ENCODE data around the gene CAMK4. TPM values are rescaled to one million over a fixed set of nuclear protein-coding genes. Genes with fewer than 3 reads are reported as not detected.
"Not testable (repeated sequence)": the region's sequence is repeated elsewhere in the genome, so short reads cannot be mapped to it uniquely, and the experiment has no call there.

CAMK4 gene
- total RNA-seq, 1 donor from 2014 or later: 5.0 TPM

DNA sequence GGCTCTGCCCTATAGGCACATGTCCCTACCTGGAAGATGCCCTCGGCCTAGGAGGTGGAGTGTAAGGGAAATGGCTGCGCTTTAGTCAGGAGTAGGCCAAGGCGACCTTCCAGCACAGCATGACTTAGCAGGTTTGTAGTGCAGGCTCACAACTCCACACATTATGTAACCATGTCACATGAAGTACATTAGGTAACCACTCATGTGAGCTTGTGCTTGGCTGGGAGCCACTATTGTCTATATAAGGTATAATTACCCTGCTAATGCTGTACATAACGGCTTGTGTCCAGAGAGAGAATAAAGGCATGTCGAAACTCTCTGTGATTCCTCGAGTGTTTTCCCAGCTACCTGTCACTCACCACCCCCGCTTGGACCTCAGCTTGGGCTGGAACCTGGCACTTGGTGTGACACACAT is 74.9 kb downstream of the CAMK4 start:
- Histone ChIP-seq H2AFZ (replicated peaks) (no peak overlapping the region), H3K4me2 (no peak overlapping the region), H3K36me3 (no peaks in the 10 kb centered on the region), H3K27ac (no peak overlapping the region), H4K20me1 (ENCODE audit: low read depth) (no peaks in the 10 kb centered on the region), H3K4me3 (no peak overlapping the region), H3K4me1 (peaks cover 3% of the 10 kb centered on the region), H3K9me3 (ENCODE audit: low read depth) (no peaks in the 10 kb centered on the region), H3K79me2 (ENCODE audit: low read depth) (no peaks in the 10 kb centered on the region), H3K27me3 (no peaks in the 10 kb centered on the region), H3K9ac (no peak overlapping the region), H3F3A (ENCODE audit: low read depth) (peaks cover 5% of the 10 kb centered on the region)
- no peak for DNase-seq (ENCODE audit: low spot score)
- no peaks in the 10 kb centered on the region for H3K4me1 Mint-ChIP-seq
- H3K27ac Mint-ChIP-seq: no peak overlapping the region
- no peak overlapping the region for H3K4me3 Mint-ChIP-seq
- H3K9me3 Mint-ChIP-seq: peaks cover 16% of the 10 kb centered on the region
- H3K27me3 Mint-ChIP-seq (ENCODE audit: insufficient read depth, low read depth): no peaks in the 10 kb centered on the region
- TF ChIP-seq EZH2phosphoT487 (IDR thresholded peaks at IDR 0.05) (no peak), EZH2 (IDR thresholded peaks at IDR 0.05) (no peak)
- TF ChIP-seq, protein P1, sequence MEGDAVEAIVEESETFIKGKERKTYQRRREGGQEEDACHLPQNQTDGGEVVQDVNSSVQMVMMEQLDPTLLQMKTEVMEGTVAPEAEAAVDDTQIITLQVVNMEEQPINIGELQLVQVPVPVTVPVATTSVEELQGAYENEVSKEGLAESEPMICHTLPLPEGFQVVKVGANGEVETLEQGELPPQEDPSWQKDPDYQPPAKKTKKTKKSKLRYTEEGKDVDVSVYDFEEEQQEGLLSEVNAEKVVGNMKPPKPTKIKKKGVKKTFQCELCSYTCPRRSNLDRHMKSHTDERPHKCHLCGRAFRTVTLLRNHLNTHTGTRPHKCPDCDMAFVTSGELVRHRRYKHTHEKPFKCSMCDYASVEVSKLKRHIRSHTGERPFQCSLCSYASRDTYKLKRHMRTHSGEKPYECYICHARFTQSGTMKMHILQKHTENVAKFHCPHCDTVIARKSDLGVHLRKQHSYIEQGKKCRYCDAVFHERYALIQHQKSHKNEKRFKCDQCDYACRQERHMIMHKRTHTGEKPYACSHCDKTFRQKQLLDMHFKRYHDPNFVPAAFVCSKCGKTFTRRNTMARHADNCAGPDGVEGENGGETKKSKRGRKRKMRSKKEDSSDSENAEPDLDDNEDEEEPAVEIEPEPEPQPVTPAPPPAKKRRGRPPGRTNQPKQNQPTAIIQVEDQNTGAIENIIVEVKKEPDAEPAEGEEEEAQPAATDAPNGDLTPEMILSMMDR (IDR thresholded peaks at IDR 0.05): no peak
- H3K36me3 Mint-ChIP-seq: peaks cover 7% of the 10 kb centered on the region

DNA sequence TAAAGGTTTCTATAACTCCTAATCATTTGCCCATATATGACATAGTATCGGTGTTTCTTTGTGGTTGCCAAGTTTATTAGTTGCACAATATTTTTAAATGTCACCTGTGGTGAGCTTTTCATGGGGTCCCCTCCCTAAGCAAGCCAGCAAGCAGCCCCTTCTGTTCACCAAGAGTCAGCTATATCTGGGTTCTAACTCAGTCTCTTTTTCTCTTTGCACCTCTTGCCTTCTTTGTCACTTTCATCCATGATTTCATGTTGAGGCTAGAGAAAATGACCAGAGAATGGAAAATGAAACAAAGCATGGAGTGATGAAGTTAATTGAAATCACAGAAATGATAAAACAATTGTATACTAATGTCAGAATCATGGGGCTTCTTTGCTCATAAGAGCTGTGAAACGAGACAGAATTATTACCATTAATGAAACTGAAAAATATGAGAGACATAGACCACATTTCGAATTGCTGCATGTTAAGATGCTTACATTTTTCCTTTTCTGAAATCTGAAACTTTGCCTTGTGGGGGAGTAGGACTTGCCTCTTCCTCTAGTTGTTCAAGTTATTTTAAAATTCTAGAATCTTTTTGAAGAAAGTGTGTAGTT is 75.7 kb downstream of the CAMK4 start:
- Mint-ChIP-seq H3K4me1 (no peaks in the 10 kb centered on the region), H3K4me3 (no peak overlapping the region), H3K36me3 (peaks cover 7% of the 10 kb centered on the region), H3K27me3 (ENCODE audit: insufficient read depth, low read depth) (no peaks in the 10 kb centered on the region), H3K9me3 (peaks cover 16% of the 10 kb centered on the region), H3K27ac (no peak overlapping the region)
- H3K4me1 ChIP-seq: peaks cover 3% of the 10 kb centered on the region
- H3K36me3 ChIP-seq: no peaks in the 10 kb centered on the region
- no peak for DNase-seq (ENCODE audit: low spot score)
- no peak overlapping the region for H3K9ac ChIP-seq
- no peak overlapping the region for H3K4me2 ChIP-seq
- H2AFZ ChIP-seq (replicated peaks): no peak overlapping the region
- no peak overlapping the region for H3K27ac ChIP-seq
- H3K9me3 ChIP-seq (ENCODE audit: low read depth): no peaks in the 10 kb centered on the region
- H3K27me3 ChIP-seq: no peaks in the 10 kb centered on the region
- H4K20me1 ChIP-seq (ENCODE audit: low read depth): no peaks in the 10 kb centered on the region
- TF ChIP-seq EZH2 (IDR thresholded peaks at IDR 0.05) (no peak), EZH2phosphoT487 (IDR thresholded peaks at IDR 0.05) (no peak)
- TF ChIP-seq, protein P1 (IDR thresholded peaks at IDR 0.05): no peak
- H3F3A ChIP-seq (ENCODE audit: low read depth): peaks cover 5% of the 10 kb centered on the region
- no peak overlapping the region for H3K4me3 ChIP-seq
- no peaks in the 10 kb centered on the region for H3K79me2 ChIP-seq (ENCODE audit: low read depth)

DNA sequence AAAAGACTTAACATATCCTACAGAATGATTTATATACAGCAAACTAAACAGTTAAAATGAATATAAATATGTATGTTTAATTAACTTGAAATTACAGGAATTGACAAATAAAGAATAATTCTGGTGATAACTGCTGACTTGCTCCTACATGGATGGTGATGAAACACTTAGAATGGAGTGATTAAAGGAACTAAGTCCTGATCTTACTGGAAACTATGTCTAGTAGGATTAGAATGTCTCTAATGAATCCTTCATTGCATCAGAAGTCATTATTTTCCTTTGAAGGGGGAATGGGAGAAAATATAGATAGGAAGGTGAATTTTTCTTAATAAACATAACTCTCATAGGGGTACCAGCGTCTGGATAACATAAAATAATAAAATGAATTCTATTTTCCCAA is 77.1 kb downstream of the CAMK4 start:
- no peaks in the 10 kb centered on the region for H3K4me1 Mint-ChIP-seq
- Histone ChIP-seq H2AFZ (replicated peaks) (no peak overlapping the region), H3K4me1 (peaks cover 3% of the 10 kb centered on the region), H3K79me2 (ENCODE audit: low read depth) (no peaks in the 10 kb centered on the region), H3K9ac (no peak overlapping the region), H3K4me2 (no peak overlapping the region), H3K4me3 (no peak overlapping the region), H4K20me1 (ENCODE audit: low read depth) (no peaks in the 10 kb centered on the region), H3K36me3 (no peaks in the 10 kb centered on the region), H3K9me3 (ENCODE audit: low read depth) (no peaks in the 10 kb centered on the region), H3F3A (ENCODE audit: low read depth) (peaks cover 5% of the 10 kb centered on the region), H3K27me3 (no peaks in the 10 kb centered on the region), H3K27ac (no peak overlapping the region)
- peaks cover 7% of the 10 kb centered on the region for H3K36me3 Mint-ChIP-seq
- H3K27ac Mint-ChIP-seq: no peak overlapping the region
- H3K27me3 Mint-ChIP-seq (ENCODE audit: insufficient read depth, low read depth): no peaks in the 10 kb centered on the region
- no peak overlapping the region for H3K4me3 Mint-ChIP-seq
- DNase-seq (ENCODE audit: low spot score): no peak
- TF ChIP-seq, protein P1 (IDR thresholded peaks at IDR 0.05): no peak
- TF ChIP-seq EZH2phosphoT487 (IDR thresholded peaks at IDR 0.05): no peak
- no peak for TF ChIP-seq EZH2 (IDR thresholded peaks at IDR 0.05)
- peaks cover 16% of the 10 kb centered on the region for H3K9me3 Mint-ChIP-seq

DNA sequence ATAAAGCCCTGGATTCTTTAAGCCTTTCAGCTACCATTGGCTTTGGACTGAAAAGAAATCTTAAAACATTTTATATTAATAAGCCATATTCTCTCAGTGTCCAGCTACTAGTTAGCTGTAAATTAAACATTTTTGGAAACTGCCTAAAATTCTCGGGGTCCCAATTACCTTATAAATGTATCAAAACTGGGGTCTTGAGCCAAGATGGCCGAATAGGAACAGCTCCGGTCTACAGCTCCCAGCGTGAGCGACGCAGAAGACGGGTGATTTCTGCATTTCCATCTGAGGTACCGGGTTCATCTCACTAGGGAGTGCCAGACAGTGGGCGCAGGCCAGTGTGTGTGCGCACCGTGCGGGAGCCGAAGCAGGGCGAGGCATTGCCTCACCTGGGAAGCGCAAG is 77.9 kb downstream of the CAMK4 start:
- H3K36me3 Mint-ChIP-seq; H3K79me2 ChIP-seq (ENCODE audit: low read depth); H2AFZ ChIP-seq (replicated peaks); H3K4me2 ChIP-seq; H3K4me3 Mint-ChIP-seq; H3K27me3 ChIP-seq; H3K9ac ChIP-seq; H3K9me3 ChIP-seq (ENCODE audit: low read depth); H3K4me3 ChIP-seq; H3K36me3 ChIP-seq; H3K27me3 Mint-ChIP-seq (ENCODE audit: insufficient read depth, low read depth); H3K4me1 ChIP-seq; H4K20me1 ChIP-seq (ENCODE audit: low read depth); H3F3A ChIP-seq (ENCODE audit: low read depth); H3K27ac ChIP-seq; H3K4me1 Mint-ChIP-seq; H3K27ac Mint-ChIP-seq; DNase-seq (ENCODE audit: low spot score): not testable (repeated sequence)
- peaks cover 16% of the 10 kb centered on the region for H3K9me3 Mint-ChIP-seq
